ENCODE data around the gene CNPY2.
"Not testable (repeated sequence)": the region's sequence is repeated elsewhere in the genome, so short reads cannot be mapped to it uniquely, and the experiment has no call there.

The CNPY2 gene

GRCh38 chr12:56282579-56282978 lies 33.2 kb downstream of the CNPY2 start:
- Histone ChIP-seq H3K4me3 (ENCODE audit: low read depth in 1 of 2, low read length in 1 of 2) (no peak overlapping the region), H3K9me3 (no peaks in the 10 kb centered on the region), H3K4me1 (ENCODE audit: control insufficient read depth in 1 of 2, insufficient read depth in 1 of 2, low read depth in 1 of 2, low read length in 1 of 2) (peaks cover 14 to 19% of the 10 kb centered on the region in 2 experiments), H3K27me3 (no peaks in the 10 kb centered on the region), H3K36me3 (peaks cover 76% of the 10 kb centered on the region), H3K27ac (no peak overlapping the region)
- TF ChIP-seq, protein P1, sequence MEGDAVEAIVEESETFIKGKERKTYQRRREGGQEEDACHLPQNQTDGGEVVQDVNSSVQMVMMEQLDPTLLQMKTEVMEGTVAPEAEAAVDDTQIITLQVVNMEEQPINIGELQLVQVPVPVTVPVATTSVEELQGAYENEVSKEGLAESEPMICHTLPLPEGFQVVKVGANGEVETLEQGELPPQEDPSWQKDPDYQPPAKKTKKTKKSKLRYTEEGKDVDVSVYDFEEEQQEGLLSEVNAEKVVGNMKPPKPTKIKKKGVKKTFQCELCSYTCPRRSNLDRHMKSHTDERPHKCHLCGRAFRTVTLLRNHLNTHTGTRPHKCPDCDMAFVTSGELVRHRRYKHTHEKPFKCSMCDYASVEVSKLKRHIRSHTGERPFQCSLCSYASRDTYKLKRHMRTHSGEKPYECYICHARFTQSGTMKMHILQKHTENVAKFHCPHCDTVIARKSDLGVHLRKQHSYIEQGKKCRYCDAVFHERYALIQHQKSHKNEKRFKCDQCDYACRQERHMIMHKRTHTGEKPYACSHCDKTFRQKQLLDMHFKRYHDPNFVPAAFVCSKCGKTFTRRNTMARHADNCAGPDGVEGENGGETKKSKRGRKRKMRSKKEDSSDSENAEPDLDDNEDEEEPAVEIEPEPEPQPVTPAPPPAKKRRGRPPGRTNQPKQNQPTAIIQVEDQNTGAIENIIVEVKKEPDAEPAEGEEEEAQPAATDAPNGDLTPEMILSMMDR (IDR thresholded peaks at IDR 0.05): no peak

GRCh38 chr12:56282030-56282429 lies 33.8 kb downstream of the CNPY2 start:
- Histone ChIP-seq H3K4me1 (ENCODE audit: control insufficient read depth in 1 of 2, insufficient read depth in 1 of 2, low read depth in 1 of 2, low read length in 1 of 2) (peaks cover 8 to 16% of the 10 kb centered on the region in 2 experiments), H3K9me3 (no peaks in the 10 kb centered on the region), H3K4me3 (ENCODE audit: low read depth in 1 of 2, low read length in 1 of 2) (no peak overlapping the region), H3K27ac (no peak overlapping the region), H3K27me3 (no peaks in the 10 kb centered on the region), H3K36me3 (peaks cover 81% of the 10 kb centered on the region)
- TF ChIP-seq, protein P1 (IDR thresholded peaks at IDR 0.05): no peak

DNA sequence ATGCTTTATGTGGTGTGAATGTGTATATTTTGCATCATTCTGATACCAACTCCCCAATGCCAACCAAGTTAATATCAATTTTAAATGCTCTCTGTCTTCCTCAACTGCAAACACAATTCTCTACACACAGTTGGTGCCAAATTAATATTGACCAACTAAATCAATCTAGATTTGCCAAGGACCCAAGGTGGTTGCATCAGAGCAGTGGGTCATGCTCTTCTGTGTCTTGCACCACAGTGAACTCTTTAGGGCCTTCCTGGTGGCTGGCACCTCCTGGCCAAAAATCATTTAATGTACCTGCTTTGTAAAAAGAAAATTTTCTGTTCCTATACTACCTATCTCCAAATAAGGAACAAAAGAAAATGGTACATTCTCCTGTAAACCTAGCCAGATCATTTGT lies 34.9 kb downstream of the CNPY2 start:
- H3K4me1 ChIP-seq (ENCODE audit: control insufficient read depth in 1 of 2, insufficient read depth in 1 of 2, low read depth in 1 of 2, low read length in 1 of 2): peaks cover 0 to 6% of the 10 kb centered on the region in 2 experiments
- H3K36me3 ChIP-seq: peaks cover 91% of the 10 kb centered on the region
- H3K9me3 ChIP-seq: no peaks in the 10 kb centered on the region
- TF ChIP-seq, protein P1 (IDR thresholded peaks at IDR 0.05): no peak
- H3K27ac ChIP-seq: peak overlapping the region; percentile 16
- no peaks in the 10 kb centered on the region for H3K27me3 ChIP-seq
- H3K4me3 ChIP-seq (ENCODE audit: low read depth in 1 of 2, low read length in 1 of 2): no peak overlapping the region

- Histone ChIP-seq H3K36me3 (peaks cover 99% of the 10 kb centered on the region), H3K9me3 (no peaks in the 10 kb centered on the region), H3K4me3 (ENCODE audit: low read depth in 1 of 2, low read length in 1 of 2) (no peak overlapping the region), H3K4me1 (ENCODE audit: control insufficient read depth in 1 of 2, insufficient read depth in 1 of 2, low read depth in 1 of 2, low read length in 1 of 2) (no peaks in the 10 kb centered on the region), H3K27ac (no peak overlapping the region), H3K27me3 (no peaks in the 10 kb centered on the region)
- TF ChIP-seq, protein P1 (IDR thresholded peaks at IDR 0.05): no peak
Observed at GRCh38 chr12:56278905-56279304, 36.9 kb downstream of the CNPY2 start.

GRCh38 chr12:56274299-56274698 lies 41.5 kb downstream of the CNPY2 start:
- TF ChIP-seq, protein P1 (IDR thresholded peaks at IDR 0.05): no peak
- H3K36me3 ChIP-seq: peaks cover 94% of the 10 kb centered on the region
- H3K9me3 ChIP-seq: no peaks in the 10 kb centered on the region
- H3K4me3 ChIP-seq (ENCODE audit: low read depth in 1 of 2, low read length in 1 of 2): no peak overlapping the region
- H3K4me1 ChIP-seq (ENCODE audit: control insufficient read depth in 1 of 2, insufficient read depth in 1 of 2, low read depth in 1 of 2, low read length in 1 of 2): no peaks in the 10 kb centered on the region
- no peaks in the 10 kb centered on the region for H3K27me3 ChIP-seq
- peak overlapping the region; percentile 48 for H3K27ac ChIP-seq

DNA sequence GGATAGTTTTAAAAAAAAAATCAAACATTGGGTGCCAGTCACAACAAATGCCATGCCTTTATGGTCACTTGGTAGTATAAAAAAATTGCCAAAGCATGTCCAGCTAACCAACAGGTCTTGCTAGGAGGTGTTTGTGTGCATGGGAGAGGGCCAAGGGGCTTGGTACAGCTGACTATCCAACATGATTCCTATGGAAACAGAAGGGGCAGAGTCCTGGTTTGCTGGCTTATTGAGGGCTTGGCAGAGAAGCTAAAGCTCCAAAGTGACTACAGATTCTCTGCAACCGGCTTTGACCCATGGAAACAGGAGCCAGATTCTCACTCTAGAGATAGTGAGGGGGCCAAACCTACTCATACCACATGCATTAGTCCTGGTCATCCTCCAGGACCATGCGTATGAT lies 43.3 kb downstream of the CNPY2 start:
- not testable (repeated sequence) for H3K9me3 ChIP-seq; H3K27ac ChIP-seq; H3K4me3 ChIP-seq (ENCODE audit: low read depth in 1 of 2, low read length in 1 of 2); H3K4me1 ChIP-seq (ENCODE audit: control insufficient read depth in 1 of 2, insufficient read depth in 1 of 2, low read depth in 1 of 2, low read length in 1 of 2); H3K27me3 ChIP-seq
- peaks cover 76% of the 10 kb centered on the region for H3K36me3 ChIP-seq

Data from neutrophil (primary cell).